ENCODE measurements around the gene NCAPG2.
A peak's percentile ranks its signal among the peaks of the same experiment; 100 is the strongest.

Gene NCAPG2

GRCh38 chr7:158704524-158705233, at the start of gene NCAPG2:
Gene NCAPG2, minus strand, starts transcription at chr7:158704804. Its CDS starts 2,905 bp downstream, at chr7:158701899.
- DNase-seq: peak; percentile 97 to 98

DNA sequence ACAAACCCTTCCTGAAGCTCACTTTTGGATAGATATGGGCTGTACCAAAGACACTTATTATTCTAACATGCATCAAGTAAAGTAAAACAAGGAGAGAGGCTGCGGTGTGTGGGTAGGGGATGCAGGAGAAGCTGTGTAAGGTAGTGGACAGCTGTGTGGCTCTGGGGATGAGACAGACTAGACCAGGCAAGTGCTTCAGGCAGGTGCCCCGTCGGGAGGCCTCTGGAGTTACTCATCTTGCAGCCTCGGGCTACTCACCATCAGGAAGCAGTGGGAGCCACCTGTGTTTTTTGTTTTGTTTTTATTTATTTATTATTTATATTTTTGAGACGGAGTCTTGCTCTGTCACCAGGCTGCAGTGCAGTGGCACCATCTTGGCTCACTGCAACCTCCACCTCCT, 49.3 kb upstream of the NCAPG2 start:
- no peak for DNase-seq

DNA sequence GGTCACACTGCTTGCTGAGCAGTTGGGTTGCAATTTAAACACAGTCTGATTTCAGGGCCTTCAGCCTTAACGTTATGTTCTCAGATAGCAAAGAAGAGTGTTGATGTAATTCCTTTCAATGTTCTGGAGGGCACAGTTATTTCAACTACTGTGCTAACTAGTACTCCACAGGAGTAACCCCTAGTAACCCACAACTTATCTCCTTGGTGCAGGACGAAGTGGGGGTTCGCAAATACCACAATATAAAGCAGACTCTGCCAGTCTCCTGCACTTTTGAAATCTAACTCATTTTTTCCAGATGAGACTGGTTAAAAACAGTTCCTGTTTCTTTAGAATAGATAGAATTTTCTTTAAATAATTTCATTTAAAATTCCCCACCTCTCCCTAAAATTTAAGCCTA, 47.1 kb upstream of the NCAPG2 start:
- no peak for DNase-seq

GRCh38 chr7:158751199-158751598, 46.6 kb upstream of the NCAPG2 start:
- no peak for DNase-seq

- DNase-seq: no peak
Observed at GRCh38 chr7:158750702-158751101, 46.1 kb upstream of the NCAPG2 start.

- no peak for DNase-seq
Observed at GRCh38 chr7:158749396-158749795, 44.8 kb upstream of the NCAPG2 start.

DNA sequence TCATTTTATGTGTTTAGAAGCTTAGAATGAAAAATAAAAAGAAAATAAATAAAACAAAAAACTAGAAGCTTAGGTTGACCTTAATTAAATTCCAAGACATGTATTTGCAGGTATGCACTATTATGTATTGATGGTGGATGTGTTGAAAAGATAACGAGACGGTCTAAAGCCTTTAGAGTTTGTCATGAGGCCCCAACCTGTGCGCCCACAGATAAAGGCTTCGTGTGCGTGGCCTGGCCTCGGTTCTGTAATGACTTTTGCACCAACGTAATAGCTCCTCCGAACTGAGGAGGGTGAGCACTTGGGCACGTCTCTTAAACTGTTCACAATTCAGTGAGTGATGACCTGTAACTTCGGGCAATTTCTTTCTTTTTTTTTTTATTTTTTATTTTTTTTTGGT, 43.7 kb upstream of the NCAPG2 start:
- no peak for DNase-seq

DNA sequence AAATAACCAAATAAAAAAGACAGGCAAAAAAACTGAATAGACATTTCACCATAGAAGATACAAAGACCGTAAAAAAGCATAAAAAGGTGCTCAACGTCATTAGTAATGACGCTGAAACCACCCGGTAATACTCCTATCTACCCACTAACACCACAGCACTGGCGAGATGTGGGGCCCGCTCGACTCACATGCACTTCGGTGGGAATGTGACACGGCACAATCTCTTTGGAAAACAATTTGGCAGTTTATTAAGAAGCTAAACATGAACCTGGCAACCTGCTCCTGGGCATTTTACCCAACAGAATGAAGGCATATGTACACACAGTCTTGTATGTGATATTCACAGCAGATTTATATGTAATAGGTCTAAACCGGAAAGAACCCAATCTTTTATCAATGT, 42.8 kb upstream of the NCAPG2 start:
- DNase-seq: no peak

- no peak for DNase-seq
Observed at GRCh38 chr7:158746957-158747356, 42.4 kb upstream of the NCAPG2 start.

DNA sequence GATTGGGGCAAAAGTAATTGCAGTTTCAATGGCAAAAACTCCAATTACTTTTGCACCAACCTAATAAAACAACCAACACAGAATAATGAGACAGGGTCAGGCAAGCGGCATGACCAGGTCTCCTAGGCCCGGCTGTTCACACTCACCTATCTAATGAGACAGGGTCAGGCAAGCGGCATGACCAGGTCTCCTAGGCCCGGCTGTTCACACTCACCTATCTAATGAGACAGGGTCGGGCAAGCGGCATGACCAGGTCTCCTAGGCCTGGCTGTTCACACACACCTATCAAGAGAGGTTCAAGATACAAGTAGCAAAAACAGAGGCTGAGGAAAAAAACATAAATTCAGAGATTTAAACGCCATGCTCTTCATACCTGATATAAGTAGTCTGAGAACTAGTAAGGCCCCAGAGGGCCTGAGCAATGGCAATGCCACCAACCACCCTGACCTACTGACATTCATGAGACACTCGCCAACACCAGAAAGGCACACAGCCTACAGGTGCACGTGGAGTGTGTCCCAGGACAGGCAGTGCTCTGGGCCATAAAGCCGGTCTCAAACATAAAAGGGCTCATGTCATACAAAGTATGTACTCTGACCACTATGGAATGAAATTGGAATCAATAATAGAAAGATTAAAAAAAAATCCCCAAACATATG, 40.6 kb upstream of the NCAPG2 start:
- DNase-seq: no peak

DNA sequence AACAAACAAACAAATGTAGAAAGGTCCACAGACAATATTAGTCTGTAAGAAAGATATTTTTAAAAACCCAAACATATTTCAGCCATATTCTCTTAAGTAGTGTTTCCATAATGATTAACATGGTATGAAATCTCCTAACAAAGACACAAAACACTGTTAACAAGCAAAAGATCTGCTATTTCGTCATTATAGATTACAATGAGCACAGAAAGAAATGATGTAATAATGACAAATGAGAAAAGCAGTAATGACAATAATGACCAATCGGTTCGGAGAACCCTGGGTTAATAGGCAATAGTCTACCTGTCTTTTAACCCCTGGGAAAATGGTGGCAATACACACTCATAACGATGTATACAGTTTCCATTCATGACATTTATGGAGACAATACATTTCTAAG, 39.5 kb upstream of the NCAPG2 start:
- no peak for DNase-seq

DNA sequence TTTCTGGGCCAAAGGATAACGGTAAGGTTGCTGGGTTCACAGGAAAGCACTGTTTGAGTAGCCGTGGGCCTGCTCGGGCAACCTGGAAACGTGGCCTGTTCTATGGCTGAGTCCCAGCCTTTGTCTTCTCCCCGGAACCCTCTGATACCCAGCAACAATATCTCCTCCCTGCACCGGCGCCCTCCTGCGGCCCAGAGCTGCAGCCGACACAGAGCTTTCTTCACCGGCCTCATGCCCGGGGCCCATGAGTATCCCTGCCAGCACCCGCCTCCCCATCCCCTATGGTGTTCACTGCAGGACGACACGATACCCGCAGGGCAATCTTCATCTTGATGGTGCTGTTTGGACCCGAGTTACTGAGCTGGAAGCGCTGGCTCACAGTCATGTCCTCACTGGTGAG, 38.6 kb upstream of the NCAPG2 start:
- no peak for DNase-seq

DNA sequence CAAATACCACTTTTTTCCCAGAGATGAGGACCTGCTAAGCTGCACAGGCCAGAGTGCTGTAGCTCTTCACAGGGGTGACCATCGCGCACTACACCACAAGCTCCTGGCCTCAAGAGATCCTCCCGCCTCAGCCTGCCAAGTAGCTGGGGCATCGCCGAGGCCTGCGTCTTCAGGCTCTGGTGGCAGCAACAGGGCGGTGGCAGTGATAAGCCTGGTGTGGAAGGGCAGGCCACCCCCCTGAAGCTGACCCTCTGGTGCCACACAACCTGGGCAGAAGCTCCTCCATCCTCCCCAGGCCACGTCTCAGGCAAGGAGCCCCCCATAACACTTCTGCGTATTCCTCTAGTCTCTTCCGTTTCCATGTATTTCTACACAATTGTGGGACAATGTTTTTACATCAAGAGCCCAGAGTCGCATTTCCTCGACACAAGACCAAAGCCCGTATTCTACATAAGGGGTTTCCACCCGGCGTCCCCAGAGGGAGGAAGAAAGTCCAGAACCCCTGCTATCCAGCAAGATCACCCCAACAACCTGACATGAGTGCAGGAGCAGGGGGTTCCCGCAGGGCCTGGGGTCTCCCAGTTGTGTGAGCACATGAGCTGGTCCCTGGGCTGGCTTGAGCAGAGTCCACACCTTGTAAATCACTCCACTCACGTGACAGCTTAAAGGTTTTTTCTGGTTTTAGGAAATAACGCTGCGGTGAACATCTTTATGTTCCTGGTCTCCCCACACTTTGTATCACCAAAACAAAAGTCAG, 37.6 kb upstream of the NCAPG2 start:
- DNase-seq: no peak

DNA sequence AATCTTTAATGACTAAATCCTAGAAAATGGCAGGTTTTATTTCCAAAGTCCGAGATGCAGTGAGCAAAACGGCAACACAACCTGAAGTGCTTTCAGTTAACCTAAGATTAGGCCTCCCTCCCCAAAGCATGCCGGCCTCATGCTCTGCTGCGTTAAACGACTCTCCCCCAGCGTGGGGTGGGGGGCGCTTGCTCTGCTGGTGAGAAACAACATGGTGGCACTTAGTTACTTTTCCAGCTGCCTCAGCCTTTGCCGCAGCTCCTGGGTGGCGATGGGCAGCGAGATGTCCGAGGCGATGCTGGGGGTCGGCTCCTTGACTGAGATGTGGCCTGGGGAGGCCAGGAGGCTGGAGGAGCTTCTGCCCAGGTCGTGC, 36.7 kb upstream of the NCAPG2 start:
- no peak for DNase-seq

DNA sequence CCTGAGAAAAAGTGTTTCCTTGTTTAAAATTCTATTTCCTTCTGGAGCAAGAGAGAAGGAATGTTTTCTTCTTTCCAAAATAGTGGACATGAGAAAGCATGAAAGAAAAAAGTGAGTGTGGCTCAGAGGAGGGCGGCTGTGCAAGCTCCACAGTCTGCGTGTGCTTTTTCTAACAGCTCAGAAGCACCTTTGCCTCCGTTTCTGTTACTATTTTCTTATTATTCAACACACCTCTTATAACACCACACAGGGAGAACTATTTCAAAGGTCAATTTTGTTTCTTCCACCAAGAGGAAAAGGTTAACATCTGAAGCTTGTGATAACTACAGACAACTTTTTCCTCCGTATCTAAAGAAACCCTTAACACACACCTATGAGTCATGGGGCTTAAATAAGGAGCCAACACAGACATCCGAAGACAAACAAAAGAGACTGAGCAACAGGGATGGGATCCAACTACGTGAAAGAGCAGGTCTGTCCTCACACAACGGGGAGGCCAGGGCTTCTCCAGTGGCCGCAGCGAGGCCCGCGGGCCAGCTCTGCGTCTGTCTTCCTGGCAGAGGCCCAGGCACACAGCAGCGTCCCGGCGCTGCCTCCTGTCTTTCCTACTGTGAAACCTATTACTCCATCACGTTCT, 36.2 kb upstream of the NCAPG2 start:
- no peak for DNase-seq

GRCh38 chr7:158740013-158740656, 35.5 kb upstream of the NCAPG2 start:
- DNase-seq: peak in 1 of 2 donors; percentile 35

- DNase-seq: no peak
Observed at GRCh38 chr7:158738841-158739240, 34.2 kb upstream of the NCAPG2 start.

- DNase-seq: no peak
Observed at GRCh38 chr7:158737064-158737695, 32.6 kb upstream of the NCAPG2 start.

- DNase-seq: no peak
Observed at GRCh38 chr7:158735935-158736334, 31.3 kb upstream of the NCAPG2 start.

- DNase-seq: no peak
Observed at GRCh38 chr7:158734861-158735260, 30.3 kb upstream of the NCAPG2 start.

GRCh38 chr7:158733775-158734494, 29.3 kb upstream of the NCAPG2 start:
- no peak for DNase-seq

DNA sequence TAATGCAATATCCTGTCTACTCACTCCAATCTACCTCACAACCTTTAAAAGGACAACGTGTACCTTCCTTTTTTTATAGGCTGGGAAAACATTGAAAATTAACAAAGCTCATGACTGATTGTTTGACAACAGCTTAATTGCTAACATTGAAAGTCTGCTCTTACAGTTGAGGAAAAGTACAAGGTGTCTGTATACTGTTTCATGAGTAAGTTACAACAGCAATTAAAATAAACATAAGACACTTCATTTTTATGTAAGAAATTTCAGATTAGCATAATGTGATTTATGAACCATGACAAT, 28.6 kb upstream of the NCAPG2 start:
- no peak for DNase-seq

All from CD4-positive, alpha-beta T cell treated with Interleukin-4 for 1 hour (primary cell).